ENCODE measurements around the gene MOB2.

DNA sequence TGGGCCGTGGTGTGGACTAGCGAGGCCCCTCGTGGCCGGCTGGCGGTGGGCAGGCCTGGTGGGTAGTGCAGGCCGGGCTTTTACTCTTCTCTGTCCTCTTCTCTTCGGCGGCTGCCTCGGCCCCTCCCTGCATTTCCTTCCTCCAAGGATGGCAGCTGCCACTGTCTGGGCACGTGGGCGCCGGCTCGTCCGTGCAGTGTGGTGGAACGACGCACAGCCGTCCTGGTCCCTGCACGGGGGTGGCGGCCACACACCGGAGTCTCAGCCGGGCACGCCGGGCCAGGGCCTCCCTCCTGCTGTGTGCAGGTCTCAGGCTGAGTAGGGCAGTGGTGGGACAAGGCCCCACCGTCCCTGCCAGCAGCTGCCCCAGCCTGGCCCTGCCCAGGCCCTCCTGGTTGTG, 37.7 kb downstream of the MOB2 start:
- TF ChIP-seq, protein P1, sequence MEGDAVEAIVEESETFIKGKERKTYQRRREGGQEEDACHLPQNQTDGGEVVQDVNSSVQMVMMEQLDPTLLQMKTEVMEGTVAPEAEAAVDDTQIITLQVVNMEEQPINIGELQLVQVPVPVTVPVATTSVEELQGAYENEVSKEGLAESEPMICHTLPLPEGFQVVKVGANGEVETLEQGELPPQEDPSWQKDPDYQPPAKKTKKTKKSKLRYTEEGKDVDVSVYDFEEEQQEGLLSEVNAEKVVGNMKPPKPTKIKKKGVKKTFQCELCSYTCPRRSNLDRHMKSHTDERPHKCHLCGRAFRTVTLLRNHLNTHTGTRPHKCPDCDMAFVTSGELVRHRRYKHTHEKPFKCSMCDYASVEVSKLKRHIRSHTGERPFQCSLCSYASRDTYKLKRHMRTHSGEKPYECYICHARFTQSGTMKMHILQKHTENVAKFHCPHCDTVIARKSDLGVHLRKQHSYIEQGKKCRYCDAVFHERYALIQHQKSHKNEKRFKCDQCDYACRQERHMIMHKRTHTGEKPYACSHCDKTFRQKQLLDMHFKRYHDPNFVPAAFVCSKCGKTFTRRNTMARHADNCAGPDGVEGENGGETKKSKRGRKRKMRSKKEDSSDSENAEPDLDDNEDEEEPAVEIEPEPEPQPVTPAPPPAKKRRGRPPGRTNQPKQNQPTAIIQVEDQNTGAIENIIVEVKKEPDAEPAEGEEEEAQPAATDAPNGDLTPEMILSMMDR (IDR thresholded peaks at IDR 0.05; ENCODE audit: borderline replicate concordance, extremely low read depth, low read length, poor library complexity, severe bottlenecking): no peak
- no peak for TF ChIP-seq EZH2 (IDR thresholded peaks at IDR 0.05; ENCODE audit: borderline replicate concordance, low read depth, low read length, severe bottlenecking)

Data from DND-41 (cell line).